A673 (cell line): ENCODE results near the gene PROSER3. TPM values are rescaled to one million over a fixed set of nuclear protein-coding genes. Genes with fewer than 3 reads are reported as not detected.

Experiments used
- BruUV-seq: library from RNA; stranded (reverse); fragments of 400-500 nt; replicated peaks from 2 replicates; lab custom pipeline; 2021; lab: Mats Ljungman, UMichigan
- CTCF ChIA-PET: fragments of 300-600 bp; sonication (Branson Sonifier 250); formaldehyde crosslinking; loops from one replicate; lab custom pipeline; 2022; ENCODE audit warnings: antibody characterized with exemption; lab: Charles Lee
- POLR2A ChIA-PET: fragments of 300-600 bp; sonication (Branson Sonifier 250); formaldehyde crosslinking; loops from one replicate; lab custom pipeline; 2022; ENCODE audit warnings: antibody characterized with exemption; ENCODE audit not compliant: low non-redundant PET; lab: Charles Lee
- DNase-seq: peaks from one replicate; pipeline ENCODE4 v3.0.0-alpha.2; 2015; ENCODE audit warnings: low spot score
- H3K27ac ChIP-seq: fragments of 200-600 bp; sonication (generic); 2 replicates; pipeline ENCODE4 v1.5.1; 2016; ENCODE audit warnings: mixed run types, low read depth, mild to moderate bottlenecking, mixed read lengths, antibody characterized with exemption, low read length; ENCODE audit not compliant: poor library complexity, severe bottlenecking
- H3K27me3 ChIP-seq: fragments of 200-600 bp; sonication (generic); replicated peaks from 2 replicates; pipeline ENCODE4 v1.6.1; 2017; ENCODE audit warnings: mixed run types, low read depth, mild to moderate bottlenecking, mixed read lengths, antibody characterized with exemption, low read length; ENCODE audit not compliant: insufficient read depth, poor library complexity
- H3K36me3 ChIP-seq: fragments of 200-600 bp; sonication (generic); 2 replicates; pipeline ENCODE4 v1.6.1; 2016; ENCODE audit warnings: mixed run types, mild to moderate bottlenecking, mixed read lengths, antibody characterized with exemption, low read length; ENCODE audit not compliant: insufficient read depth, poor library complexity, severe bottlenecking
- H3K4me1 ChIP-seq: fragments of 200-600 bp; sonication (generic); 2 replicates; pipeline ENCODE4 v1.6.1; 2017; ENCODE audit warnings: mixed run types, mild to moderate bottlenecking, mixed read lengths, antibody characterized with exemption, low read length; ENCODE audit not compliant: insufficient read depth, poor library complexity, severe bottlenecking
- H3K4me3 ChIP-seq: fragments of 200-600 bp; sonication (generic); 2 replicates; pipeline ENCODE4 v1.5.1; 2016; ENCODE audit warnings: low read depth, mixed run types, mild to moderate bottlenecking, mixed read lengths, low read length; ENCODE audit not compliant: poor library complexity, severe bottlenecking
- H3K9me3 ChIP-seq: fragments of 200-600 bp; sonication (generic); 2 replicates; pipeline ENCODE4 v1.6.1; 2016; ENCODE audit warnings: mixed run types, low read depth, mild to moderate bottlenecking, mixed read lengths, antibody characterized with exemption, low read length; ENCODE audit not compliant: poor library complexity, severe bottlenecking
- CTCF ChIP-seq: fragments of 300-800, 200-600 bp; sonication (generic); conservative IDR thresholded peaks from 2 replicates; pipeline ENCODE4 v1.5.1; 2017; ENCODE audit warnings: low read depth, mild to moderate bottlenecking, antibody characterized with exemption, low read length, moderate library complexity, mixed read lengths
- EZH2 ChIP-seq: fragments of 200-600 bp; sonication (generic); IDR thresholded peaks from 2 replicates; pipeline ENCODE4 v1.6.1; 2017; ENCODE audit warnings: borderline replicate concordance, low read depth, mild to moderate bottlenecking, mixed read lengths, antibody characterized with exemption, low read length; ENCODE audit not compliant: poor library complexity, severe bottlenecking
- intact Hi-C: fragments of 100-400 bp; cut with micrococcal nuclease; formaldehyde crosslinking; loops from one replicate; pipeline ENCODE4 v1.10.0; 2022; ENCODE audit not compliant: unreplicated experiment
- total RNA-seq: library from RNA; stranded (reverse); gene quantifications from 2 replicates; pipeline ENCODE4 v1.2.3, GENCODE V29; 2021

The PROSER3 gene
- total RNA-seq, 1 experiment from 2014 or later, result 38.4 TPM

- no peak for TF ChIP-seq EZH2
- TF ChIP-seq CTCF, result no peak
- Histone ChIP-seq H3K4me1 (peaks cover 25% of the 10 kb centered on the region), H3K9me3 (no peaks in the 10 kb centered on the region), H3K36me3 (no peaks in the 10 kb centered on the region), H3K4me3 (no peak overlapping the region), H3K27ac (no peak overlapping the region), H3K27me3 (no peaks in the 10 kb centered on the region)
- ChIA-PET POLR2A (no interaction called here), CTCF (no interaction called here)
- intact Hi-C loops, result no loop called here
- no TSS peak for BruUV-seq
- DNase-seq, result no peak
Measured at GRCh38 chr19:35752746-35753350, 5.1 kb upstream of the PROSER3 start.

- Histone ChIP-seq H3K36me3 (no peaks in the 10 kb centered on the region), H3K27ac (no peak overlapping the region), H3K9me3 (no peaks in the 10 kb centered on the region), H3K4me1 (peaks cover 28% of the 10 kb centered on the region), H3K4me3 (no peak overlapping the region), H3K27me3 (no peaks in the 10 kb centered on the region)
- ChIA-PET CTCF (no interaction called here), POLR2A (no interaction called here)
- BruUV-seq, result no TSS peak
- intact Hi-C loops, result no loop called here
- TF ChIP-seq EZH2 (no peak), CTCF (no peak)
- DNase-seq, result no peak
Measured at GRCh38 chr19:35753634-35754369, 4.2 kb upstream of the PROSER3 start.

GRCh38 chr19:35754370-35755130, 3.4 kb upstream of the PROSER3 start:
- peaks cover 32% of the 10 kb centered on the region for H3K4me1 ChIP-seq
- ChIA-PET CTCF (no interaction called here), POLR2A (no interaction called here)
- H3K27ac ChIP-seq, result peak overlapping the region; percentile 35
- intact Hi-C loops, result no loop called here
- H3K27me3 ChIP-seq, result no peaks in the 10 kb centered on the region
- no peak for DNase-seq
- H3K4me3 ChIP-seq, result no peak overlapping the region
- peaks cover under 1% of the 10 kb centered on the region for H3K36me3 ChIP-seq
- TF ChIP-seq CTCF (no peak), EZH2 (no peak)
- BruUV-seq, result no TSS peak
- H3K9me3 ChIP-seq, result no peaks in the 10 kb centered on the region
